ENCODE data around the gene BAZ2A. TPM values are rescaled to one million over a fixed set of nuclear protein-coding genes. Genes with fewer than 3 reads are reported as not detected.

The BAZ2A gene
- total RNA-seq, 1 donor = 49.6 TPM

DNA sequence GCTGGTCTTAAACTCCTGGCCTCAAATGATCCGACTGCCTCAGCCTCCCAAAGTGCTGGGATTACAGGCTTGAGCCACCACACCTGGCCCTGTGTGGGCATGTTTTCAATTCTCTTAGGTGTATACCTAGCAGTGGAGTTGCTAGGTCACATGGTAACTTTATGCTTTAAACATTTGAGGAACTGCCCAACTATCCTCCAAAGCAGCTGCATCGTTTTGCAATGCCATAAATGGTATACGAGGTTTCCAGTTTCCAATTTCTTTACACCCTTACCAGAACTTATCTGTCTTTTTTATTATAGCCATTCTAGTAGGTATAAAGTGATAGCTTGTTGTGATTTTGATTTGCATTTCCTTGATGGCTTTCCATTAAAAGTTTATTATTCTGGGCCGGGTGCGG lies 83.4 kb downstream of the BAZ2A start:
- Histone ChIP-seq H3K36me3 (ENCODE audit: insufficient read depth, low read length) (no peaks in the 10 kb centered on the region), H3K9me3 (ENCODE audit: low read depth, low read length) (no peaks in the 10 kb centered on the region), H4K20me1 (ENCODE audit: insufficient read depth, low read length) (peaks cover 14% of the 10 kb centered on the region), H3K79me2 (ENCODE audit: insufficient read depth, low read length) (peaks cover 83% of the 10 kb centered on the region), H3K27ac (ENCODE audit: low read depth, low read length) (no peak overlapping the region), H3K27me3 (ENCODE audit: insufficient read depth, low read length) (no peaks in the 10 kb centered on the region), H3K4me3 (ENCODE audit: insufficient read depth, low read length) (no peak overlapping the region), H3K4me1 (ENCODE audit: insufficient read depth, low read length) (no peaks in the 10 kb centered on the region), H2AFZ (ENCODE audit: low read length) (no peak overlapping the region), H3K4me2 (ENCODE audit: insufficient read depth, low read length) (no peak overlapping the region)
- DNase-seq (ENCODE audit: insufficient read length, low spot score, missing footprints) = no peak
- TF ChIP-seq, protein P1, sequence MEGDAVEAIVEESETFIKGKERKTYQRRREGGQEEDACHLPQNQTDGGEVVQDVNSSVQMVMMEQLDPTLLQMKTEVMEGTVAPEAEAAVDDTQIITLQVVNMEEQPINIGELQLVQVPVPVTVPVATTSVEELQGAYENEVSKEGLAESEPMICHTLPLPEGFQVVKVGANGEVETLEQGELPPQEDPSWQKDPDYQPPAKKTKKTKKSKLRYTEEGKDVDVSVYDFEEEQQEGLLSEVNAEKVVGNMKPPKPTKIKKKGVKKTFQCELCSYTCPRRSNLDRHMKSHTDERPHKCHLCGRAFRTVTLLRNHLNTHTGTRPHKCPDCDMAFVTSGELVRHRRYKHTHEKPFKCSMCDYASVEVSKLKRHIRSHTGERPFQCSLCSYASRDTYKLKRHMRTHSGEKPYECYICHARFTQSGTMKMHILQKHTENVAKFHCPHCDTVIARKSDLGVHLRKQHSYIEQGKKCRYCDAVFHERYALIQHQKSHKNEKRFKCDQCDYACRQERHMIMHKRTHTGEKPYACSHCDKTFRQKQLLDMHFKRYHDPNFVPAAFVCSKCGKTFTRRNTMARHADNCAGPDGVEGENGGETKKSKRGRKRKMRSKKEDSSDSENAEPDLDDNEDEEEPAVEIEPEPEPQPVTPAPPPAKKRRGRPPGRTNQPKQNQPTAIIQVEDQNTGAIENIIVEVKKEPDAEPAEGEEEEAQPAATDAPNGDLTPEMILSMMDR (IDR thresholded peaks at IDR 0.05; ENCODE audit: extremely low read depth, low read depth, low read length) = no peak

Small RNA genes within 50 kb of the gene (small RNA-seq; reads per million reads assigned to genes)
- not detected for gene RN7SL809P
- not detected for gene RNU6-343P
- 3,656 reads per million, percentile 99 among the genes with 10 or more reads in this experiment for gene SNORD59A

Other genes with a start within 250 kb of the BAZ2A start
- 4.1 and 4.7 TPM in 2 replicates for gene TIMELESS, start 180.9 kb downstream of the BAZ2A start, total RNA-seq
- not detected in 2 replicates for gene MIP, start 175.7 kb downstream of the BAZ2A start, total RNA-seq
- 2.5 and 2.7 TPM in 2 replicates for gene SPRYD4, start 161.7 kb downstream of the BAZ2A start, total RNA-seq
- 0.36 TPM in 1 of 2 replicates, not detected in the other for gene GLS2, start 142.2 kb downstream of the BAZ2A start, total RNA-seq
- 24.2 and 26.2 TPM in 2 replicates for gene RBMS2, start 108.5 kb downstream of the BAZ2A start, total RNA-seq
- 308 TPM in 2 replicates for gene ATP5F1B, start 15.7 kb upstream of the BAZ2A start, total RNA-seq
- gene PTGES3, start 58.0 kb upstream of the BAZ2A start, total RNA-seq = 63.0 and 71.3 TPM in 2 replicates
- 808 and 845 TPM in 2 replicates for gene NACA, start 95.0 kb upstream of the BAZ2A start, total RNA-seq
- 5.0 and 5.8 TPM in 2 replicates for gene PRIM1, start 122.0 kb upstream of the BAZ2A start, total RNA-seq
- gene HSD17B6, start 133.0 kb upstream of the BAZ2A start, total RNA-seq = 0.88 and 4.7 TPM in 2 replicates

Measured in osteoblast (primary cell).